ENCODE measurements around the gene CATSPER3.
"Not testable (repeated sequence)": the region's sequence is repeated elsewhere in the genome, so short reads cannot be mapped to it uniquely, and the experiment has no call there.

Gene CATSPER3

GRCh38 chr5:134994560-134995156, 27.0 kb downstream of the CATSPER3 start:
- Histone ChIP-seq H3K36me3 (ENCODE audit: control insufficient read depth in 1 of 2, insufficient read depth in 2 of 2, low read length in 2 of 2) (no peaks in the 10 kb centered on the region), H3K27me3 (ENCODE audit: control insufficient read depth in 1 of 2, insufficient read depth in 2 of 2, low read length in 2 of 2) (no peaks in the 10 kb centered on the region), H3K4me3 (ENCODE audit: low read depth in 1 of 2, low read length in 2 of 2) (no peak overlapping the region)

DNA sequence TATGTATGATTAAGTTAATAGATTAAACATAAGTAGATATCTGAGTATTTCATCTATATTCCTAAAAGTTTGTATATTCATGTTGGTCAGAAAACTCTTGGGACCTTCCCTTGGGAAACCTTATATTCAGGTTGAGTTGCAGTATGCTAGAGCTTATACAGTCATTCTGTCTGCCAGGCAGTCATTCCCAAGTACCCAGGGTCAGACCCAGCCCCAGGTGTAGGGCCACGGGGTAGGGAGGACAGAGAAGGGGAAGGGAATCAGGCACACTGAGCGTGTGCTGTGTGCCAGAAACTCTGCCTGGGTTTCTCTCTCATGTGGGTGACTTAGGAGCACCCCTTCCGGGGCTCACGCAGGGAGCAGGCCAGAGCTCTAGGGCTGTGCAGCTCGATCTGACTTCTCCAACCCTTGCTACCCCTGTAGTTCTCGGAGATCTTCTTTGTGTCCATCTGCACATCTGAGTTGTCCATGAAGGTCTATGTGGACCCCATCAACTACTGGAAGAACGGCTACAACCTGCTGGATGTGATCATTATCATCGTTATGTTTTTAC, 28.2 kb downstream of the CATSPER3 start:
- Histone ChIP-seq H3K27me3 (ENCODE audit: control insufficient read depth in 1 of 2, insufficient read depth in 2 of 2, low read length in 2 of 2) (no peaks in the 10 kb centered on the region), H3K4me1 (ENCODE audit: control insufficient read depth in 1 of 2, insufficient read depth in 2 of 2, low read length in 2 of 2) (no peaks in the 10 kb centered on the region), H3K36me3 (ENCODE audit: control insufficient read depth in 1 of 2, insufficient read depth in 2 of 2, low read length in 2 of 2) (no peaks in the 10 kb centered on the region), H3K9ac (ENCODE audit: low read depth in 1 of 2, low read length in 2 of 2) (no peak overlapping the region), H3K27ac (ENCODE audit: low read depth, low read length) (no peak overlapping the region), H3K4me3 (ENCODE audit: low read depth in 1 of 2, low read length in 2 of 2) (no peak overlapping the region), H3K9me3 (ENCODE audit: control insufficient read depth in 1 of 2, low read length in 2 of 2) (no peaks in the 10 kb centered on the region)

More at GRCh38 chr5:134994560-134995156, 27.0 kb downstream of the CATSPER3 start:
- no peak overlapping the region for H3K27ac ChIP-seq (ENCODE audit: low read depth, low read length)
- H3K4me1 ChIP-seq (ENCODE audit: control insufficient read depth in 1 of 2, insufficient read depth in 2 of 2, low read length in 2 of 2), result no peaks in the 10 kb centered on the region
- H3K9me3 ChIP-seq (ENCODE audit: control insufficient read depth in 1 of 2, low read length in 2 of 2), result no peaks in the 10 kb centered on the region
- H3K9ac ChIP-seq (ENCODE audit: low read depth in 1 of 2, low read length in 2 of 2), result no peak overlapping the region

- H3K9me3 ChIP-seq (ENCODE audit: control insufficient read depth in 1 of 2, low read length in 2 of 2), result no peaks in the 10 kb centered on the region
- no peak overlapping the region for H3K27ac ChIP-seq (ENCODE audit: low read depth, low read length)
- H3K27me3 ChIP-seq (ENCODE audit: control insufficient read depth in 1 of 2, insufficient read depth in 2 of 2, low read length in 2 of 2), result no peaks in the 10 kb centered on the region
- H3K9ac ChIP-seq (ENCODE audit: low read depth in 1 of 2, low read length in 2 of 2), result no peak overlapping the region
- H3K4me1 ChIP-seq (ENCODE audit: control insufficient read depth in 1 of 2, insufficient read depth in 2 of 2, low read length in 2 of 2), result no peaks in the 10 kb centered on the region
- no peaks in the 10 kb centered on the region for H3K36me3 ChIP-seq (ENCODE audit: control insufficient read depth in 1 of 2, insufficient read depth in 2 of 2, low read length in 2 of 2)
- H3K4me3 ChIP-seq (ENCODE audit: low read depth in 1 of 2, low read length in 2 of 2), result no peak overlapping the region
These were observed 29.3 kb downstream of the CATSPER3 start for GRCh38 chr5:134997015-134997414.

- not testable (repeated sequence) for H3K36me3 ChIP-seq (ENCODE audit: control insufficient read depth in 1 of 2, insufficient read depth in 2 of 2, low read length in 2 of 2); H3K27me3 ChIP-seq (ENCODE audit: control insufficient read depth in 1 of 2, insufficient read depth in 2 of 2, low read length in 2 of 2); H3K9me3 ChIP-seq (ENCODE audit: control insufficient read depth in 1 of 2, low read length in 2 of 2); H3K9ac ChIP-seq (ENCODE audit: low read depth in 1 of 2, low read length in 2 of 2); H3K27ac ChIP-seq (ENCODE audit: low read depth, low read length); H3K4me1 ChIP-seq (ENCODE audit: control insufficient read depth in 1 of 2, insufficient read depth in 2 of 2, low read length in 2 of 2); H3K4me3 ChIP-seq (ENCODE audit: low read depth in 1 of 2, low read length in 2 of 2)
These were observed 30.4 kb downstream of the CATSPER3 start for GRCh38 chr5:134998068-134998467.

DNA sequence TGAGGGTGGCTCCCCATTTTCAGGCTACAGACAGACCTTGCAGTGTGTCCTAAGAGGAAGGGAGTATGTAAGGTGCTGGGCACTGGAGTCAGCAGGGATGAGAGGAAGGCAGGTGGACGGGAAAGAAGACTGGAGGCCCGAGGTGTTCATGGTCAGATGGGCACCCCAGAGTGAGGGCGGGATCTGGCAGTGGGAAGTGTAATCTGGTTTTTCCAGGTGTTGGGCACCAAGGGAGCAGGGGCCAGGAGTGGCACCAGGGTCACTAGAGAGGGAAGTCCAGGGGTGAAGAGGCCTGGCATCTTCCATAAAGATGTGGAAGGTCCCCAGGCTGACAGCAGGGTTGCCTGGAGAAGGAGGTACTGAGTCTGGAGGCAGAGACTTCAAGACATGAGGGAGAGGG, 36.7 kb downstream of the CATSPER3 start:
- Histone ChIP-seq H3K27ac (ENCODE audit: low read depth, low read length) (no peak overlapping the region), H3K9ac (ENCODE audit: low read depth in 1 of 2, low read length in 2 of 2) (no peak overlapping the region), H3K36me3 (ENCODE audit: control insufficient read depth in 1 of 2, insufficient read depth in 2 of 2, low read length in 2 of 2) (no peaks in the 10 kb centered on the region), H3K4me1 (ENCODE audit: control insufficient read depth in 1 of 2, insufficient read depth in 2 of 2, low read length in 2 of 2) (no peaks in the 10 kb centered on the region), H3K9me3 (ENCODE audit: control insufficient read depth in 1 of 2, low read length in 2 of 2) (no peaks in the 10 kb centered on the region), H3K4me3 (ENCODE audit: low read depth in 1 of 2, low read length in 2 of 2) (no peak overlapping the region), H3K27me3 (ENCODE audit: control insufficient read depth in 1 of 2, insufficient read depth in 2 of 2, low read length in 2 of 2) (no peaks in the 10 kb centered on the region)

GRCh38 chr5:135005076-135005475, 37.4 kb downstream of the CATSPER3 start:
- Histone ChIP-seq H3K4me3 (ENCODE audit: low read depth in 1 of 2, low read length in 2 of 2) (no peak overlapping the region), H3K27ac (ENCODE audit: low read depth, low read length) (no peak overlapping the region), H3K27me3 (ENCODE audit: control insufficient read depth in 1 of 2, insufficient read depth in 2 of 2, low read length in 2 of 2) (no peaks in the 10 kb centered on the region)

DNA sequence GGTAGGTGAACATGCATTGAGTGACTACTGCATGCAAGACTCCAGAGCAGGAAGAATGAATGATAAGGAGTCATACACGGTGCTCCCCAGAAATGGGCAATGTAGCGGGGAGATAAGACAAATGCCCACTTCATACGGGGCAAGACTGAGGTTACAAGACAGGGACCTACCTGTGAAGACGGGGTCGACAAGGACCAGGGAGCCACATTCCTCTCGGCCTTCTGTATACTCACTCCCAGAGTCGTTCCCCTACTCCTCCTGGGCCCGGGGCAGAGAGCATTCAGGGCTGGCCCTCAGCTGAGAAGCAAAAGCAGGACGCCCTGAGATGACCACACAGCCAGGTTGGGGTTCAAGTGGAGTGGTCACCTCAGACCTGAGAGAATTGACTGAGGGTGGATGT, 39.6 kb downstream of the CATSPER3 start:
- H3K27me3 ChIP-seq (ENCODE audit: control insufficient read depth in 1 of 2, insufficient read depth in 2 of 2, low read length in 2 of 2), result no peaks in the 10 kb centered on the region
- no peaks in the 10 kb centered on the region for H3K9me3 ChIP-seq (ENCODE audit: control insufficient read depth in 1 of 2, low read length in 2 of 2)
- no peaks in the 10 kb centered on the region for H3K4me1 ChIP-seq (ENCODE audit: control insufficient read depth in 1 of 2, insufficient read depth in 2 of 2, low read length in 2 of 2)
- no peak overlapping the region for H3K9ac ChIP-seq (ENCODE audit: low read depth in 1 of 2, low read length in 2 of 2)
- no peaks in the 10 kb centered on the region for H3K36me3 ChIP-seq (ENCODE audit: control insufficient read depth in 1 of 2, insufficient read depth in 2 of 2, low read length in 2 of 2)
- no peak overlapping the region for H3K27ac ChIP-seq (ENCODE audit: low read depth, low read length)
- H3K4me3 ChIP-seq (ENCODE audit: low read depth in 1 of 2, low read length in 2 of 2), result no peak overlapping the region

More at GRCh38 chr5:135005076-135005475, 37.4 kb downstream of the CATSPER3 start:
- Histone ChIP-seq H3K4me1 (ENCODE audit: control insufficient read depth in 1 of 2, insufficient read depth in 2 of 2, low read length in 2 of 2) (no peaks in the 10 kb centered on the region), H3K9ac (ENCODE audit: low read depth in 1 of 2, low read length in 2 of 2) (no peak overlapping the region), H3K9me3 (ENCODE audit: control insufficient read depth in 1 of 2, low read length in 2 of 2) (no peaks in the 10 kb centered on the region), H3K36me3 (ENCODE audit: control insufficient read depth in 1 of 2, insufficient read depth in 2 of 2, low read length in 2 of 2) (no peaks in the 10 kb centered on the region)

DNA sequence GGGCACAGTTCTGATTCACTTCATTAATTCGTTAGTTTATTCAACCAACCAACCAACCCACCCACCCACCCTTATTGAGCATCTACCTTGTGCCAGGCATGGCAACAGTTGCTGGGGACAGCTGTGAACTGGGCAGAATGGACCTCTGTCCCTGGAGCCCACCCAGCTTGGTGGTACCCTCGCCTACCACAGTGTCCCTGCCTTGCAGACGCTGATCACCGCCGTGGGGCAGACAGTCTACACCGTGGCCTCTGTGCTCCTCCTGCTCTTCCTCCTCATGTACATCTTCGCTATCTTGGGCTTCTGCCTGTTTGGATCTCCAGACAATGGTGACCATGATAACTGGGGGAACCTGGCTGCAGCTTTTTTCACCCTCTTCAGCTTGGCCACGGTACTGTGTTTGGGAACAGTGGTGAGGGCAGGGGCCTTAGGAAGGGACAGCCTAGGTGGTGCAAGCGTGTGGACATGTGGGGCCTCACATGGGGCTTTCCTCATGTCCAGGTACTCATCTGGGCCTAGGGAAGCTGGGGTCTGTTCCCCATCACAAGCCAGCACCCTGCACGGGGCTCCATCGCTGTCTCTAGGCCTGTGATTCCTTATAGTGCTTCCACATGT, 40.1 kb downstream of the CATSPER3 start:
- no peaks in the 10 kb centered on the region for H3K4me1 ChIP-seq (ENCODE audit: control insufficient read depth in 1 of 2, insufficient read depth in 2 of 2, low read length in 2 of 2)
- H3K27me3 ChIP-seq (ENCODE audit: control insufficient read depth in 1 of 2, insufficient read depth in 2 of 2, low read length in 2 of 2), result no peaks in the 10 kb centered on the region
- H3K36me3 ChIP-seq (ENCODE audit: control insufficient read depth in 1 of 2, insufficient read depth in 2 of 2, low read length in 2 of 2), result no peaks in the 10 kb centered on the region
- H3K4me3 ChIP-seq (ENCODE audit: low read depth in 1 of 2, low read length in 2 of 2), result no peak overlapping the region
- no peaks in the 10 kb centered on the region for H3K9me3 ChIP-seq (ENCODE audit: control insufficient read depth in 1 of 2, low read length in 2 of 2)
- H3K9ac ChIP-seq (ENCODE audit: low read depth in 1 of 2, low read length in 2 of 2), result no peak overlapping the region
- H3K27ac ChIP-seq (ENCODE audit: low read depth, low read length), result no peak overlapping the region

DNA sequence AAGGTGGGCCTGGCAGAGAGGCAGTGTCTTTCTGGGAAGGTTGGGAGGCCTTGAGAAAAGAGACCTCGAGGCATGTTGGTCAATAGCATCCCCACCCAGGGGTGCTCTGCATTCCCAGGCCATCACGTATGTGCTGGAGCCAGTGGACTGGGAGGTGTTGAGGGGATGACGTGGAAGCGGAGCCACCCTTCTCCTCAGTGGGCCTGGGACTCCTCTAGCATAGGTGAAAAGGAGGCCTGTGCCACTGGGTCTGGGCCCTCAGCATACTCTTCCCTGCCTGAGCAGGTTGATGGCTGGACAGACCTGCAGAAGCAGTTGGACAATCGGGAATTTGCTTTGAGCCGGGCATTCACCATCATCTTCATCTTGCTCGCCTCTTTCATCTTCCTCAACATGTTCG, 40.8 kb downstream of the CATSPER3 start:
- Histone ChIP-seq H3K27me3 (ENCODE audit: control insufficient read depth in 1 of 2, insufficient read depth in 2 of 2, low read length in 2 of 2) (no peaks in the 10 kb centered on the region), H3K9me3 (ENCODE audit: control insufficient read depth in 1 of 2, low read length in 2 of 2) (no peaks in the 10 kb centered on the region), H3K27ac (ENCODE audit: low read depth, low read length) (no peak overlapping the region), H3K36me3 (ENCODE audit: control insufficient read depth in 1 of 2, insufficient read depth in 2 of 2, low read length in 2 of 2) (no peaks in the 10 kb centered on the region), H3K4me3 (ENCODE audit: low read depth in 1 of 2, low read length in 2 of 2) (no peak overlapping the region), H3K4me1 (ENCODE audit: control insufficient read depth in 1 of 2, insufficient read depth in 2 of 2, low read length in 2 of 2) (no peaks in the 10 kb centered on the region), H3K9ac (ENCODE audit: low read depth in 1 of 2, low read length in 2 of 2) (no peak overlapping the region)

DNA sequence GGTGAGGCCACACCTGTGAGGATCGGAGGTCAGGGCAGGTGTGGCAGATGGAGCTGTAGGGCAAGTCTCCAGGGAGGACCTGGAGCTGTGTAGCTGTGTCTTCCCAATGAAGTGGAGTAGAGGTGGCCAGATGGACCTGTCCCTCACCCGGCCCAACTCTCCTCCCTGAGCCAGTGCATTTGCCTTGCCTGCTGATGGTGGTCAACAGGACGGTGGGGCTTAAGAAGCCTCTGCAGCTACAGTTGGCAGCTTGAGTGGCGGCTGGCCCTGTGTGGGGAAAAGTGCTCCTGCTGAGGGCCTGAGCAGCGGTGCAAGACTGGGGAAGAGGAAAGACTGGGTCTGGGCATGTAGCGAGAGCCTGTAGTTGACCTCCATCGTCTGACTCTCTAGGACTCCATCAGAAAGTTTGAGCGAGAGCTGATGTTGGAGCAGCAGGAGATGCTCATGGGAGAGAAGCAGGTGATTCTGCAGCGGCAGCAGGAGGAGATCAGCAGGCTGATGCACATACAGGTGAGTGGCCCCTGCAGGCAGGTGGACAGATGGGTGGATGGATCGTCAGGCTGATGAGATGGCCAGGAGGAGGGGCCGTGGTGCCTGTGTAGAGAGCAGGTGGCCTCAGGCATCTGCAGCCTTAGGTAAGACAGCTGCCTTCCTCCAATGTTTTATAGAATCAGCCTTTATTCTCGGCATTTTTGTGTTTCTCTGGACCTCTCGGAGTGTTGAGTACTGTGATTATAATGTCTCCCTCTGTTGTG, 41.5 kb downstream of the CATSPER3 start:
- Histone ChIP-seq H3K9ac (ENCODE audit: low read depth in 1 of 2, low read length in 2 of 2) (no peak overlapping the region), H3K36me3 (ENCODE audit: control insufficient read depth in 1 of 2, insufficient read depth in 2 of 2, low read length in 2 of 2) (no peaks in the 10 kb centered on the region), H3K9me3 (ENCODE audit: control insufficient read depth in 1 of 2, low read length in 2 of 2) (no peaks in the 10 kb centered on the region), H3K4me3 (ENCODE audit: low read depth in 1 of 2, low read length in 2 of 2) (no peak overlapping the region), H3K27me3 (ENCODE audit: control insufficient read depth in 1 of 2, insufficient read depth in 2 of 2, low read length in 2 of 2) (no peaks in the 10 kb centered on the region), H3K4me1 (ENCODE audit: control insufficient read depth in 1 of 2, insufficient read depth in 2 of 2, low read length in 2 of 2) (no peaks in the 10 kb centered on the region), H3K27ac (ENCODE audit: low read depth, low read length) (no peak overlapping the region)

All from duodenal mucosa (tissue), 2 donors.